ENCODE measurements around the gene BRWD1.
"Not testable (repeated sequence)": the region's sequence is repeated elsewhere in the genome, so short reads cannot be mapped to it uniquely, and the experiment has no call there.

BRWD1 gene

DNA sequence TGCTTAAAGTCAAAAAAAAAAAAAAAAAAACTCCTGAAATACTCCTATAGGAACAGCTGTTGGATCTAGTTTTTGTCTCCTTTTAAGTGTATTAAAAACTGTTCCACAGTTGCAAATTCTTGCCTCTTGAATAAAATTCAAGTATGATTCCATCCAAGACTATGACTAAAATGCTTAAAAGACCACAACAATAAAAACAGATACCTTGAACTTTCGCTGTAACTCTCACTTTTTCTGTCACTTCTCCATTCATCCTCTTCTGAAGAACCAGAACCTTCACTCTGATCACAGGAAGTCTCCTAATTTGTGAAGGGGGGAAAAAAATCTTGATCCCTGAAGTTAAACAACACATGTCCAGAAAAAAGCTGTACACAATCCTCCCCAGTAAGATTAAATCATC is 75.2 kb downstream of the BRWD1 start:
- no peaks in the 10 kb centered on the region for H3K36me3 ChIP-seq (ENCODE audit: control insufficient read depth, insufficient read depth, low read length)
- no peaks in the 10 kb centered on the region for H3K9me3 ChIP-seq (ENCODE audit: control insufficient read depth, low read length)
- no peaks in the 10 kb centered on the region for H3K4me1 ChIP-seq (ENCODE audit: control insufficient read depth, insufficient read depth, low read length)
- H3K9ac ChIP-seq (ENCODE audit: low read length) = no peak overlapping the region
- no peaks in the 10 kb centered on the region for H3K27me3 ChIP-seq (ENCODE audit: control insufficient read depth, insufficient read depth, low read length)
- no peak overlapping the region for H3K4me3 ChIP-seq (ENCODE audit: low read length)

GRCh38 chr21:39232861-39233291 is 80.6 kb downstream of the BRWD1 start:
- Histone ChIP-seq H3K9me3 (ENCODE audit: control insufficient read depth, low read length) (no peaks in the 10 kb centered on the region), H3K27me3 (ENCODE audit: control insufficient read depth, insufficient read depth, low read length) (no peaks in the 10 kb centered on the region), H3K9ac (ENCODE audit: low read length) (no peak overlapping the region), H3K36me3 (ENCODE audit: control insufficient read depth, insufficient read depth, low read length) (no peaks in the 10 kb centered on the region), H3K4me3 (ENCODE audit: low read length) (no peak overlapping the region), H3K4me1 (ENCODE audit: control insufficient read depth, insufficient read depth, low read length) (no peaks in the 10 kb centered on the region)

GRCh38 chr21:39224930-39225329 is 88.5 kb downstream of the BRWD1 start:
- peaks cover 4% of the 10 kb centered on the region for H3K36me3 ChIP-seq (ENCODE audit: control insufficient read depth, insufficient read depth, low read length)
- no peaks in the 10 kb centered on the region for H3K4me1 ChIP-seq (ENCODE audit: control insufficient read depth, insufficient read depth, low read length)
- H3K27me3 ChIP-seq (ENCODE audit: control insufficient read depth, insufficient read depth, low read length) = no peaks in the 10 kb centered on the region
- no peak overlapping the region for H3K4me3 ChIP-seq (ENCODE audit: low read length)
- no peaks in the 10 kb centered on the region for H3K9me3 ChIP-seq (ENCODE audit: control insufficient read depth, low read length)
- no peak overlapping the region for H3K9ac ChIP-seq (ENCODE audit: low read length)

DNA sequence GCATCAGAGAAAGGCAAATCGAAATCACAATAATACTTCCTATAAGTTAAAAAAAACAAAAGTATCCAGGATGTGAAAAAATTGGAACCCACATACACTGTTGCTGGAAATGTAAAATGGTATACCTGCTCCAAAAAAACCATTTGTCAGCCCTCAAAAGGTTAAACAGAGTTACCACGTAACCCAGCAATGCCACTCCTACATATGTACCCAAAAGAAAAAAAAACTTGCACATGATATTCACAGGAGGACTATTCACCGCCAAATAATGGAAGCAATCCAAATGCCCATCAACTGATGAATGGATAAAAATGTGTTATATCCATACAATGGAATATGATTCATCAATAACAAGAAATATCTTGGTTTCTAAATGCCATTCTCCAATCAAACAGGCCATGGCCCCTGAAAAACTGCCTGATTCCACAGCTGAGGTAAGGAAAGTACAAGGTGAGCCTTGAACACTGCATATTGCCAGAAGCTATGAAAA is 91.4 kb downstream of the BRWD1 start:
- no peaks in the 10 kb centered on the region for H3K27me3 ChIP-seq (ENCODE audit: control insufficient read depth, insufficient read depth, low read length)
- no peaks in the 10 kb centered on the region for H3K4me1 ChIP-seq (ENCODE audit: control insufficient read depth, insufficient read depth, low read length)
- H3K9ac ChIP-seq (ENCODE audit: low read length) = no peak overlapping the region
- peaks cover 4% of the 10 kb centered on the region for H3K36me3 ChIP-seq (ENCODE audit: control insufficient read depth, insufficient read depth, low read length)
- no peak overlapping the region for H3K4me3 ChIP-seq (ENCODE audit: low read length)
- H3K9me3 ChIP-seq (ENCODE audit: control insufficient read depth, low read length) = no peaks in the 10 kb centered on the region

DNA sequence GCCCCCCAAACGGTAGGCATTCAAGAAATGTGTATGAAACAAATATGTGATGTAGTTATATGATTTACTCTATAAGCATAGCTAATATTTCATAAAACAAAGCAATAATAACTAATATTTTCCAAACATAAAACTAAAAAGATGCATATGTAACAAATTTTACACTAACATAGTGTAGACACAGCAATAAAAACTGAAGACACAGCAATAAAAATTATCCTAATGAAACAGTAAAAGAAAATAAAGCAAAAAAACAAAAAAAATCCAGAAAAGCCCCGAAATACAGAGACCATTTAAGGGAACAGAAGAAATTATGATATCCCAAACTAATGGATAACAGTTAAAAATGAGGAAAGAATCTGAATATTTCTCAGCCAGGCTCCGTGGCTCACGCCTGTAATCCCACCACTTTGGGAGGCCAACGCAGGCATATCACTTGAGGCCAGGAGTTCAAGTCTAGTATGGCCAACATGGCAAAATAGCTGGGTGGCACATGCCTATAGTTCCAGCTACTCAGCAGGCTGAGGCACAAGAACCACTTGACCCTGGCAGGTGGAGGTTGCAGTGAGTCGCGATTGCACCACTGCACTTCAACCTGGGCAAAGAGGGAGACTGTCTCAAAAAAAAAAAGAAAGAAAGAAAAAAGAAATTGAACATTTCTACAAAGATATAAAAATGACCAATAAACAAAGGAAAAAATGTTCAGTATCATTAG is 92.0 kb downstream of the BRWD1 start:
- H3K36me3 ChIP-seq (ENCODE audit: control insufficient read depth, insufficient read depth, low read length) = peaks cover 4% of the 10 kb centered on the region
- H3K4me3 ChIP-seq (ENCODE audit: low read length) = no peak overlapping the region
- no peak overlapping the region for H3K9ac ChIP-seq (ENCODE audit: low read length)
- no peaks in the 10 kb centered on the region for H3K9me3 ChIP-seq (ENCODE audit: control insufficient read depth, low read length)
- H3K4me1 ChIP-seq (ENCODE audit: control insufficient read depth, insufficient read depth, low read length) = no peaks in the 10 kb centered on the region
- H3K27me3 ChIP-seq (ENCODE audit: control insufficient read depth, insufficient read depth, low read length) = no peaks in the 10 kb centered on the region

- H3K36me3 ChIP-seq (ENCODE audit: control insufficient read depth, insufficient read depth, low read length); H3K9me3 ChIP-seq (ENCODE audit: control insufficient read depth, low read length); H3K4me1 ChIP-seq (ENCODE audit: control insufficient read depth, insufficient read depth, low read length); H3K27me3 ChIP-seq (ENCODE audit: control insufficient read depth, insufficient read depth, low read length); H3K4me3 ChIP-seq (ENCODE audit: low read length); H3K9ac ChIP-seq (ENCODE audit: low read length): not testable (repeated sequence)
Observed at GRCh38 chr21:39220875-39221274, 92.6 kb downstream of the BRWD1 start.

DNA sequence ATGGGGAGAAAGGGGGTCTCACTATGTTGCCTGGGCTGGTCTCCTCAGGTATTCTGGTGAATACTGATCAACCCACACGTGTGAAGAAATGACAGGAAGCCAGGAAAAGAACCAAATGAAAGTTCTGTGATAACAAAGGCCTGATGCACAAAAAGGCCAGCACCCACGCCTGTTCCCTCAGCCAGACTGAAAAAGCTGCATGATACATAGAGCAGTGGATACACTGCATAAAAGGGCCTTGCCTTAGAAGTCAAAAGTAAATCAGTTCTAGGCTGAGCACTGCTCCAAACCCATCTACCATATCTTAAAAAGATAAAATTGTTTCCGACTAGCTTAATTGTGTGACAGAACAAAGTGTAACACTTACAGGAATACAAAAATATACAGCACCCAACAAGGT is 93.3 kb downstream of the BRWD1 start:
- Histone ChIP-seq H3K4me3 (ENCODE audit: low read length) (no peak overlapping the region), H3K27me3 (ENCODE audit: control insufficient read depth, insufficient read depth, low read length) (no peaks in the 10 kb centered on the region), H3K36me3 (ENCODE audit: control insufficient read depth, insufficient read depth, low read length) (peaks cover 4% of the 10 kb centered on the region), H3K9me3 (ENCODE audit: control insufficient read depth, low read length) (no peaks in the 10 kb centered on the region), H3K9ac (ENCODE audit: low read length) (no peak overlapping the region), H3K4me1 (ENCODE audit: control insufficient read depth, insufficient read depth, low read length) (no peaks in the 10 kb centered on the region)

DNA sequence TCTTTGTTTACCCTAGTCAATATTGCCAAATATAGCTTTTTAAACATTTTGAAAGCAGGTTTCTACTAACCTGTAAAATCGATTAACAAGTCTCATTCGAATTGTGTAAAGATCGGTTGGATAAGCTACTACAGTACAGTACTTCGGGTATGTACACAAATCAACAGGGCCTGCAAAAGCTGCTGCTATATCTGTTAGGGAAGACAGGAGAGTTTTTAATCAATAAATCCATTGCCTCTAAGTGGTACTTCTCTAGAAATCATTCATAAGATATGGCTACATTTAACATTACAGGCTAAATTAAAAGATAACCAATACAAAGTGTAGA is 95.4 kb downstream of the BRWD1 start:
- H3K27me3 ChIP-seq (ENCODE audit: control insufficient read depth, insufficient read depth, low read length) = no peaks in the 10 kb centered on the region
- no peaks in the 10 kb centered on the region for H3K9me3 ChIP-seq (ENCODE audit: control insufficient read depth, low read length)
- H3K4me1 ChIP-seq (ENCODE audit: control insufficient read depth, insufficient read depth, low read length) = no peaks in the 10 kb centered on the region
- peaks cover 4% of the 10 kb centered on the region for H3K36me3 ChIP-seq (ENCODE audit: control insufficient read depth, insufficient read depth, low read length)
- H3K4me3 ChIP-seq (ENCODE audit: low read length) = no peak overlapping the region
- no peak overlapping the region for H3K9ac ChIP-seq (ENCODE audit: low read length)

- Histone ChIP-seq H3K4me1 (ENCODE audit: control insufficient read depth, insufficient read depth, low read length) (no peaks in the 10 kb centered on the region), H3K9ac (ENCODE audit: low read length) (no peak overlapping the region), H3K36me3 (ENCODE audit: control insufficient read depth, insufficient read depth, low read length) (peaks cover 4% of the 10 kb centered on the region), H3K4me3 (ENCODE audit: low read length) (no peak overlapping the region), H3K9me3 (ENCODE audit: control insufficient read depth, low read length) (no peaks in the 10 kb centered on the region), H3K27me3 (ENCODE audit: control insufficient read depth, insufficient read depth, low read length) (no peaks in the 10 kb centered on the region)
Observed at GRCh38 chr21:39217356-39218081, 95.9 kb downstream of the BRWD1 start.

DNA sequence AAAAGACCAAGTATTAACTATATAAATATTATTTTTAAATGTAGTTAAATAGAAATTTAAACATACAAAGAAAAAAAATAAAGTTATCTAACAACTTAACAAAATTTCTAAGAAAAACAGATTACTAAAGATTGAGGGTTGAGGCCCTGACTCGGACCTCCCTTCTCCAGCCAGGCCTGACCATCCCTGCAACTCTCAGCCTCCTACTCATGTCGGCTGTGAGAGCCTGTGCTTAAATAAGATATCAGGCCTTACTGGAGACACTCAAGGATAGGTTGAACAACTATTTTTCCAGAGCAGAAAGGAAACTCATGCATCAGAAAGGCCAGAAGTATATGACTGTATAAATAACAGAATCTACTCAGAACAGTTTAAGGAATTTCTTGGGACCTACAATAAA is 97.1 kb downstream of the BRWD1 start:
- no peak overlapping the region for H3K4me3 ChIP-seq (ENCODE audit: low read length)
- no peak overlapping the region for H3K9ac ChIP-seq (ENCODE audit: low read length)
- no peaks in the 10 kb centered on the region for H3K4me1 ChIP-seq (ENCODE audit: control insufficient read depth, insufficient read depth, low read length)
- H3K27me3 ChIP-seq (ENCODE audit: control insufficient read depth, insufficient read depth, low read length) = no peaks in the 10 kb centered on the region
- H3K36me3 ChIP-seq (ENCODE audit: control insufficient read depth, insufficient read depth, low read length) = peaks cover 4% of the 10 kb centered on the region
- H3K9me3 ChIP-seq (ENCODE audit: control insufficient read depth, low read length) = no peaks in the 10 kb centered on the region

GRCh38 chr21:39215078-39215477 is 98.4 kb downstream of the BRWD1 start:
- H3K9ac ChIP-seq (ENCODE audit: low read length) = no peak overlapping the region
- no peak overlapping the region for H3K4me3 ChIP-seq (ENCODE audit: low read length)
- no peaks in the 10 kb centered on the region for H3K9me3 ChIP-seq (ENCODE audit: control insufficient read depth, low read length)
- H3K36me3 ChIP-seq (ENCODE audit: control insufficient read depth, insufficient read depth, low read length) = peaks cover under 1% of the 10 kb centered on the region
- H3K4me1 ChIP-seq (ENCODE audit: control insufficient read depth, insufficient read depth, low read length) = no peaks in the 10 kb centered on the region
- no peaks in the 10 kb centered on the region for H3K27me3 ChIP-seq (ENCODE audit: control insufficient read depth, insufficient read depth, low read length)

- Histone ChIP-seq H3K4me1 (ENCODE audit: control insufficient read depth, insufficient read depth, low read length) (no peaks in the 10 kb centered on the region), H3K9me3 (ENCODE audit: control insufficient read depth, low read length) (no peaks in the 10 kb centered on the region), H3K4me3 (ENCODE audit: low read length) (no peak overlapping the region), H3K9ac (ENCODE audit: low read length) (no peak overlapping the region), H3K27me3 (ENCODE audit: control insufficient read depth, insufficient read depth, low read length) (no peaks in the 10 kb centered on the region), H3K36me3 (ENCODE audit: control insufficient read depth, insufficient read depth, low read length) (no peaks in the 10 kb centered on the region)
Observed at GRCh38 chr21:39209334-39209688, 104.1 kb downstream of the BRWD1 start.

All from mucosa of stomach (tissue), 1 donor.